Activated CD4-positive, alpha-beta T cell treated with anti-CD3 and anti-CD28 coated beads, Interleukin-2, amount 10 ng/mL, durations not matched to agents 24 days and 14 days (primary cell): ENCODE measurements around the gene CLEC12A. TPM values are rescaled to one million over a fixed set of nuclear protein-coding genes. Genes with fewer than 3 reads are reported as not detected.
A peak's percentile ranks its signal among the peaks of the same experiment; 100 is the strongest.
"Not testable (repeated sequence)": the region's sequence is repeated elsewhere in the genome, so short reads cannot be mapped to it uniquely, and the experiment has no call there.

Experiments used
- DNase-seq: peaks from one replicate; pipeline ENCODE4 v3.0.0; 2022
- H3K27ac Mint-ChIP-seq: one replicate; pipeline ENCODE4 v1.8.0; 2022; ENCODE audit warnings: mild to moderate bottlenecking, mixed read lengths
- H3K27me3 Mint-ChIP-seq: one replicate; pipeline ENCODE4 v1.8.0; 2022; ENCODE audit warnings: mixed read lengths
- H3K36me3 Mint-ChIP-seq: one replicate; pipeline ENCODE4 v1.8.0; 2022; ENCODE audit warnings: low read depth, mild to moderate bottlenecking, mixed read lengths
- H3K4me1 Mint-ChIP-seq: one replicate; pipeline ENCODE4 v1.8.0; 2021; ENCODE audit warnings: mixed read lengths
- H3K4me3 Mint-ChIP-seq: one replicate; pipeline ENCODE4 v1.8.0; 2022; ENCODE audit warnings: mild to moderate bottlenecking, moderate library complexity, mixed read lengths
- H3K9me3 Mint-ChIP-seq: one replicate; pipeline ENCODE4 v1.8.0; 2021; ENCODE audit warnings: mixed read lengths
- intact Hi-C: fragments of 100-400 bp; cut with micrococcal nuclease; formaldehyde crosslinking; loops from one replicate; pipeline ENCODE4 v1.15.1; 2023
- total RNA-seq: library from RNA; stranded (reverse); gene quantifications from 2 replicates; pipeline ENCODE4 v1.2.3, GENCODE V29; 2022

Gene CLEC12A
- total RNA-seq, 1 donor from 2014 or later: not detected

GRCh38 chr12:9947674-9948073 lies 23.5 kb upstream of the CLEC12A start:
- Mint-ChIP-seq H3K27ac (no peak overlapping the region), H3K4me1 (peaks cover 55% of the 10 kb centered on the region)

GRCh38 chr12:9948606-9949296 lies 22.5 kb upstream of the CLEC12A start:
- intact Hi-C loops: loop anchor here (2.0 kb wide), 2 partner anchors 206 to 266 kb away; no protein-coding TSS in a partner anchor
- peak overlapping the region; percentile 27 for H3K4me3 Mint-ChIP-seq
- H3K27me3 Mint-ChIP-seq: no peaks in the 10 kb centered on the region
- peak overlapping the region; percentile 52 for H3K27ac Mint-ChIP-seq
- H3K9me3 Mint-ChIP-seq: no peaks in the 10 kb centered on the region
- peak; percentile 78 for DNase-seq
- H3K4me1 Mint-ChIP-seq: peaks cover 52% of the 10 kb centered on the region
- no peaks in the 10 kb centered on the region for H3K36me3 Mint-ChIP-seq

More at GRCh38 chr12:9947674-9948073, 23.5 kb upstream of the CLEC12A start:
- no peak for DNase-seq
- H3K9me3 Mint-ChIP-seq: no peaks in the 10 kb centered on the region
- H3K36me3 Mint-ChIP-seq: no peaks in the 10 kb centered on the region
- intact Hi-C loops: loop anchor here (2.0 kb wide), 2 partner anchors 205 to 267 kb away; no protein-coding TSS in a partner anchor
- peaks cover 2% of the 10 kb centered on the region for H3K27me3 Mint-ChIP-seq
- no peak overlapping the region for H3K4me3 Mint-ChIP-seq

GRCh38 chr12:9951026-9951675 lies 20.1 kb upstream of the CLEC12A start:
- Mint-ChIP-seq H3K27me3 (no peaks in the 10 kb centered on the region), H3K36me3 (no peaks in the 10 kb centered on the region), H3K4me3 (peak overlapping the region; percentile 74), H3K27ac (peak overlapping the region; percentile 71), H3K9me3 (no peaks in the 10 kb centered on the region), H3K4me1 (peaks cover 50% of the 10 kb centered on the region)
- intact Hi-C loops: loop anchor here (2.0 kb wide), 1 partner anchor 82 kb away; the partner anchor contains the start of gene CLEC2B
- DNase-seq: peak; percentile 85

GRCh38 chr12:9952954-9953729 lies 18.1 kb upstream of the CLEC12A start:
- H3K27ac Mint-ChIP-seq, DNase-seq, intact Hi-C loops, H3K36me3 Mint-ChIP-seq, H3K4me3 Mint-ChIP-seq, H3K9me3 Mint-ChIP-seq, H3K27me3 Mint-ChIP-seq: not testable (repeated sequence)
- H3K4me1 Mint-ChIP-seq: peaks cover 53% of the 10 kb centered on the region

- H3K36me3 Mint-ChIP-seq: no peaks in the 10 kb centered on the region
- intact Hi-C loops: no loop called here
- no peaks in the 10 kb centered on the region for H3K9me3 Mint-ChIP-seq
- H3K27ac Mint-ChIP-seq: no peak overlapping the region
- peak overlapping the region; percentile 35 for H3K4me3 Mint-ChIP-seq
- H3K4me1 Mint-ChIP-seq: peaks cover 39% of the 10 kb centered on the region
- no peaks in the 10 kb centered on the region for H3K27me3 Mint-ChIP-seq
- DNase-seq: peak; percentile 69
Measured at GRCh38 chr12:9957834-9958233, 13.4 kb upstream of the CLEC12A start.

- H3K27me3 Mint-ChIP-seq: no peaks in the 10 kb centered on the region
- intact Hi-C loops: no loop called here
- no peak overlapping the region for H3K4me3 Mint-ChIP-seq
- no peaks in the 10 kb centered on the region for H3K9me3 Mint-ChIP-seq
- DNase-seq: no peak
- no peak overlapping the region for H3K27ac Mint-ChIP-seq
- peaks cover 39% of the 10 kb centered on the region for H3K4me1 Mint-ChIP-seq
- H3K36me3 Mint-ChIP-seq: no peaks in the 10 kb centered on the region
Measured at GRCh38 chr12:9960590-9960989, 10.6 kb upstream of the CLEC12A start.

- Mint-ChIP-seq H3K36me3 (no peaks in the 10 kb centered on the region), H3K4me3 (no peak overlapping the region), H3K27ac (no peak overlapping the region), H3K27me3 (no peaks in the 10 kb centered on the region), H3K9me3 (no peaks in the 10 kb centered on the region), H3K4me1 (peaks cover 34% of the 10 kb centered on the region)
- DNase-seq: no peak
- intact Hi-C loops: no loop called here
Measured at GRCh38 chr12:9961106-9961505, 10.1 kb upstream of the CLEC12A start.

GRCh38 chr12:9961901-9962300 lies 9.3 kb upstream of the CLEC12A start:
- H3K27me3 Mint-ChIP-seq: peaks cover 1% of the 10 kb centered on the region
- H3K36me3 Mint-ChIP-seq: no peaks in the 10 kb centered on the region
- no peaks in the 10 kb centered on the region for H3K9me3 Mint-ChIP-seq
- intact Hi-C loops: no loop called here
- no peak overlapping the region for H3K4me3 Mint-ChIP-seq
- H3K4me1 Mint-ChIP-seq: peaks cover 31% of the 10 kb centered on the region
- H3K27ac Mint-ChIP-seq: no peak overlapping the region
- no peak for DNase-seq

- Mint-ChIP-seq H3K9me3 (peaks cover 6% of the 10 kb centered on the region), H3K36me3 (no peaks in the 10 kb centered on the region), H3K27ac (no peak overlapping the region), H3K27me3 (peaks cover 29% of the 10 kb centered on the region), H3K4me1 (no peaks in the 10 kb centered on the region), H3K4me3 (no peak overlapping the region)
- intact Hi-C loops: no loop called here
- no peak for DNase-seq
Measured at GRCh38 chr12:9969673-9970072, 1.5 kb upstream of the CLEC12A start.

- no peak overlapping the region for H3K27ac Mint-ChIP-seq
- H3K36me3 Mint-ChIP-seq: peaks cover 1% of the 10 kb centered on the region
- H3K9me3 Mint-ChIP-seq: peaks cover 12% of the 10 kb centered on the region
- intact Hi-C loops: no loop called here
- H3K4me1 Mint-ChIP-seq: no peaks in the 10 kb centered on the region
- H3K4me3 Mint-ChIP-seq: no peak overlapping the region
- no peak for DNase-seq
- peaks cover 37% of the 10 kb centered on the region for H3K27me3 Mint-ChIP-seq
Measured at GRCh38 chr12:9973949-9974348, 2.7 kb downstream of the CLEC12A start.

GRCh38 chr12:9974731-9975130 lies 3.5 kb downstream of the CLEC12A start:
- H3K9me3 Mint-ChIP-seq: peaks cover 12% of the 10 kb centered on the region
- H3K4me1 Mint-ChIP-seq, DNase-seq, intact Hi-C loops, H3K27ac Mint-ChIP-seq, H3K36me3 Mint-ChIP-seq, H3K4me3 Mint-ChIP-seq: not testable (repeated sequence)
- H3K27me3 Mint-ChIP-seq: peaks cover 43% of the 10 kb centered on the region

- Mint-ChIP-seq H3K4me1 (no peaks in the 10 kb centered on the region), H3K4me3 (no peak overlapping the region), H3K27me3 (peaks cover 50% of the 10 kb centered on the region), H3K36me3 (peaks cover 1% of the 10 kb centered on the region), H3K9me3 (peaks cover 12% of the 10 kb centered on the region), H3K27ac (no peak overlapping the region)
- no peak for DNase-seq
- intact Hi-C loops: no loop called here
Measured at GRCh38 chr12:9975614-9976013, 4.4 kb downstream of the CLEC12A start.

- DNase-seq, H3K27ac Mint-ChIP-seq, intact Hi-C loops, H3K4me3 Mint-ChIP-seq, H3K4me1 Mint-ChIP-seq, H3K36me3 Mint-ChIP-seq: not testable (repeated sequence)
- peaks cover 12% of the 10 kb centered on the region for H3K9me3 Mint-ChIP-seq
- H3K27me3 Mint-ChIP-seq: peaks cover 47% of the 10 kb centered on the region
Measured at GRCh38 chr12:9976626-9977025, 5.4 kb downstream of the CLEC12A start.

GRCh38 chr12:9977916-9978315 lies 6.7 kb downstream of the CLEC12A start:
- Mint-ChIP-seq H3K27ac (no peak overlapping the region), H3K4me3 (no peak overlapping the region)

More at GRCh38 chr12:9977916-9978315, 6.7 kb downstream of the CLEC12A start:
- no peaks in the 10 kb centered on the region for H3K4me1 Mint-ChIP-seq
- H3K9me3 Mint-ChIP-seq: peaks cover 12% of the 10 kb centered on the region
- peaks cover 43% of the 10 kb centered on the region for H3K27me3 Mint-ChIP-seq
- peaks cover 1% of the 10 kb centered on the region for H3K36me3 Mint-ChIP-seq
- no peak for DNase-seq
- intact Hi-C loops: no loop called here
